ENCODE measurements around the gene DNAH17.

DNA sequence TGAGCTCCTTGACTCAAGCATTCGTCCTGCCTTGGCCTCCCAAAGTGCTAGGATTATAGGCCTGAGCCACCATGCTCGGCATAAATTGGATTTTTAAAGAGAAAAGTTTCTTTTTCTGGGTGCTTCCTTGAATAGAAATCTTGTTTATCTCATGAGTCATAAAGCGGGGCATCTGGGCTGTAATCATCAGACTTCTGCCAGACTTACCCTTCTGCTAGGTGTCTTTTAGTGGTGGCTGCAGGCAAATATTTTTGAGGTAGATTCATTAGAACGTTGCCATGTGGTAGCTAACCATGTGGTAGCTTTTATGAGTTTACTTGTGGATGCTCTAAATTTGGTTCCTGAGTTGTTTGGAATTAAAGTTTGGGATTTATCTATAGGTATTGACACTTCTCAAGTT lies 185.4 kb downstream of the DNAH17 start:
- TF ChIP-seq TAF1 (IDR thresholded peaks at IDR 0.05; ENCODE audit: borderline replicate concordance, low read depth, low read length) (no peak), POLR2AphosphoS5 (IDR thresholded peaks at IDR 0.05; ENCODE audit: low read depth, low read length) (peak; percentile 52; the same call in 1 of the 2 replicates), EP300 (IDR thresholded peaks at IDR 0.05; ENCODE audit: borderline replicate concordance in 1 of 2, low read depth in 1 of 2, low read length in 1 of 2) (peak in 1 of 2 experiments; percentile 55; a peak in 1 of 4 replicates), RCOR1 (IDR thresholded peaks at IDR 0.05; ENCODE audit: low read length) (no peak), EZH2phosphoT487 (IDR thresholded peaks at IDR 0.05; ENCODE audit: borderline replicate concordance, low read depth) (no peak), RFX5 (IDR thresholded peaks at IDR 0.05; ENCODE audit: low read length) (no peak), CHD2 (IDR thresholded peaks at IDR 0.05; ENCODE audit: low read length, partially characterized antibody) (no peak), RAD21 (IDR thresholded peaks at IDR 0.05; ENCODE audit: low read length) (no peak), RXRA (IDR thresholded peaks at IDR 0.05; ENCODE audit: borderline replicate concordance, low read depth) (no peak)
- TF ChIP-seq, protein P1, sequence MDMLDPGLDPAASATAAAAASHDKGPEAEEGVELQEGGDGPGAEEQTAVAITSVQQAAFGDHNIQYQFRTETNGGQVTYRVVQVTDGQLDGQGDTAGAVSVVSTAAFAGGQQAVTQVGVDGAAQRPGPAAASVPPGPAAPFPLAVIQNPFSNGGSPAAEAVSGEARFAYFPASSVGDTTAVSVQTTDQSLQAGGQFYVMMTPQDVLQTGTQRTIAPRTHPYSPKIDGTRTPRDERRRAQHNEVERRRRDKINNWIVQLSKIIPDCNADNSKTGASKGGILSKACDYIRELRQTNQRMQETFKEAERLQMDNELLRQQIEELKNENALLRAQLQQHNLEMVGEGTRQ (IDR thresholded peaks at IDR 0.05; ENCODE audit: borderline replicate concordance, low read depth, low read length): no peak
- TF ChIP-seq, protein P2, sequence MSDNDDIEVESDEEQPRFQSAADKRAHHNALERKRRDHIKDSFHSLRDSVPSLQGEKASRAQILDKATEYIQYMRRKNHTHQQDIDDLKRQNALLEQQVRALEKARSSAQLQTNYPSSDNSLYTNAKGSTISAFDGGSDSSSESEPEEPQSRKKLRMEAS (IDR thresholded peaks at IDR 0.05; ENCODE audit: low read depth): peak; percentile 86
- TF ChIP-seq, protein P3, sequence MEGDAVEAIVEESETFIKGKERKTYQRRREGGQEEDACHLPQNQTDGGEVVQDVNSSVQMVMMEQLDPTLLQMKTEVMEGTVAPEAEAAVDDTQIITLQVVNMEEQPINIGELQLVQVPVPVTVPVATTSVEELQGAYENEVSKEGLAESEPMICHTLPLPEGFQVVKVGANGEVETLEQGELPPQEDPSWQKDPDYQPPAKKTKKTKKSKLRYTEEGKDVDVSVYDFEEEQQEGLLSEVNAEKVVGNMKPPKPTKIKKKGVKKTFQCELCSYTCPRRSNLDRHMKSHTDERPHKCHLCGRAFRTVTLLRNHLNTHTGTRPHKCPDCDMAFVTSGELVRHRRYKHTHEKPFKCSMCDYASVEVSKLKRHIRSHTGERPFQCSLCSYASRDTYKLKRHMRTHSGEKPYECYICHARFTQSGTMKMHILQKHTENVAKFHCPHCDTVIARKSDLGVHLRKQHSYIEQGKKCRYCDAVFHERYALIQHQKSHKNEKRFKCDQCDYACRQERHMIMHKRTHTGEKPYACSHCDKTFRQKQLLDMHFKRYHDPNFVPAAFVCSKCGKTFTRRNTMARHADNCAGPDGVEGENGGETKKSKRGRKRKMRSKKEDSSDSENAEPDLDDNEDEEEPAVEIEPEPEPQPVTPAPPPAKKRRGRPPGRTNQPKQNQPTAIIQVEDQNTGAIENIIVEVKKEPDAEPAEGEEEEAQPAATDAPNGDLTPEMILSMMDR (IDR thresholded peaks at IDR 0.05): no peak
- TF ChIP-seq, protein P4, sequence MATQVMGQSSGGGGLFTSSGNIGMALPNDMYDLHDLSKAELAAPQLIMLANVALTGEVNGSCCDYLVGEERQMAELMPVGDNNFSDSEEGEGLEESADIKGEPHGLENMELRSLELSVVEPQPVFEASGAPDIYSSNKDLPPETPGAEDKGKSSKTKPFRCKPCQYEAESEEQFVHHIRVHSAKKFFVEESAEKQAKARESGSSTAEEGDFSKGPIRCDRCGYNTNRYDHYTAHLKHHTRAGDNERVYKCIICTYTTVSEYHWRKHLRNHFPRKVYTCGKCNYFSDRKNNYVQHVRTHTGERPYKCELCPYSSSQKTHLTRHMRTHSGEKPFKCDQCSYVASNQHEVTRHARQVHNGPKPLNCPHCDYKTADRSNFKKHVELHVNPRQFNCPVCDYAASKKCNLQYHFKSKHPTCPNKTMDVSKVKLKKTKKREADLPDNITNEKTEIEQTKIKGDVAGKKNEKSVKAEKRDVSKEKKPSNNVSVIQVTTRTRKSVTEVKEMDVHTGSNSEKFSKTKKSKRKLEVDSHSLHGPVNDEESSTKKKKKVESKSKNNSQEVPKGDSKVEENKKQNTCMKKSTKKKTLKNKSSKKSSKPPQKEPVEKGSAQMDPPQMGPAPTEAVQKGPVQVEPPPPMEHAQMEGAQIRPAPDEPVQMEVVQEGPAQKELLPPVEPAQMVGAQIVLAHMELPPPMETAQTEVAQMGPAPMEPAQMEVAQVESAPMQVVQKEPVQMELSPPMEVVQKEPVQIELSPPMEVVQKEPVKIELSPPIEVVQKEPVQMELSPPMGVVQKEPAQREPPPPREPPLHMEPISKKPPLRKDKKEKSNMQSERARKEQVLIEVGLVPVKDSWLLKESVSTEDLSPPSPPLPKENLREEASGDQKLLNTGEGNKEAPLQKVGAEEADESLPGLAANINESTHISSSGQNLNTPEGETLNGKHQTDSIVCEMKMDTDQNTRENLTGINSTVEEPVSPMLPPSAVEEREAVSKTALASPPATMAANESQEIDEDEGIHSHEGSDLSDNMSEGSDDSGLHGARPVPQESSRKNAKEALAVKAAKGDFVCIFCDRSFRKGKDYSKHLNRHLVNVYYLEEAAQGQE (IDR thresholded peaks at IDR 0.05; ENCODE audit: low read depth, low read length): no peak
- TF ChIP-seq, protein P5, sequence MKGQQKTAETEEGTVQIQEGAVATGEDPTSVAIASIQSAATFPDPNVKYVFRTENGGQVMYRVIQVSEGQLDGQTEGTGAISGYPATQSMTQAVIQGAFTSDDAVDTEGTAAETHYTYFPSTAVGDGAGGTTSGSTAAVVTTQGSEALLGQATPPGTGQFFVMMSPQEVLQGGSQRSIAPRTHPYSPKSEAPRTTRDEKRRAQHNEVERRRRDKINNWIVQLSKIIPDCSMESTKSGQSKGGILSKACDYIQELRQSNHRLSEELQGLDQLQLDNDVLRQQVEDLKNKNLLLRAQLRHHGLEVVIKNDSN (IDR thresholded peaks at IDR 0.05; ENCODE audit: borderline replicate concordance, low read depth): no peak

All from SK-N-SH (cell line).